Caco-2 (cell line): ENCODE results near the gene SULT2B1. TPM values are rescaled to one million over a fixed set of nuclear protein-coding genes. Genes with fewer than 3 reads are reported as not detected.

Source experiments
- BruUV-seq: library from RNA; stranded (reverse); fragments of 400-500 nt; replicated peaks from 2 replicates; lab custom pipeline; 2021; lab: Mats Ljungman, UMichigan
- CTCF ChIA-PET: fragments of 300-600 bp; sonication (Branson Sonifier 250); formaldehyde crosslinking; loops from one replicate; lab custom pipeline; 2022; ENCODE audit warnings: antibody characterized with exemption; lab: Charles Lee
- POLR2A ChIA-PET: fragments of 300-600 bp; sonication (Branson Sonifier 250); formaldehyde crosslinking; loops from one replicate; lab custom pipeline; 2022; ENCODE audit warnings: antibody characterized with exemption; lab: Charles Lee
- DNase-seq, 2 experiments: peaks; one replicate each; pipeline versions ENCODE4 v3.0.0 to v3.0.0-alpha.2; 2020 to 2022
- H3K27me3 ChIP-seq: replicated peaks from 2 replicates; pipeline ENCODE4 v1.6.0; 2011; ENCODE audit warnings: low read length; ENCODE audit not compliant: control insufficient read depth, insufficient read depth
- H3K36me3 ChIP-seq: 2 replicates; pipeline ENCODE4 v1.5.1; 2011; ENCODE audit warnings: low read length; ENCODE audit not compliant: control insufficient read depth, insufficient read depth
- H3K4me1 ChIP-seq: fragments of 250-450 bp; sonication (Bioruptor Pico); 2 replicates; pipeline ENCODE4 v1.5.1; 2020; ENCODE audit warnings: mild to moderate bottlenecking
- H3K4me3 ChIP-seq: 2 replicates; pipeline ENCODE4 v1.5.1; 2011; ENCODE audit warnings: low read depth, mild to moderate bottlenecking, control low read depth, low read length
- H3K9me3 ChIP-seq: fragments of 250-450 bp; sonication (Bioruptor Pico); 2 replicates; pipeline ENCODE4 v1.5.1; 2020; ENCODE audit warnings: mild to moderate bottlenecking, moderate library complexity
- H3K27ac Mint-ChIP-seq: one replicate; pipeline ENCODE4 v1.8.0; 2022; ENCODE audit warnings: mixed read lengths; ENCODE audit not compliant: unreplicated experiment
- H3K27me3 Mint-ChIP-seq: one replicate; pipeline ENCODE4 v1.8.0; 2022; ENCODE audit warnings: mixed read lengths; ENCODE audit not compliant: insufficient read depth, unreplicated experiment
- H3K36me3 Mint-ChIP-seq: one replicate; pipeline ENCODE4 v1.8.0; 2022; ENCODE audit warnings: mild to moderate bottlenecking, mixed read lengths; ENCODE audit not compliant: insufficient read depth, unreplicated experiment
- H3K4me1 Mint-ChIP-seq: one replicate; pipeline ENCODE4 v1.8.0; 2022; ENCODE audit warnings: low read depth, mixed read lengths; ENCODE audit not compliant: unreplicated experiment
- H3K4me3 Mint-ChIP-seq: one replicate; pipeline ENCODE4 v1.8.0; 2022; ENCODE audit warnings: mild to moderate bottlenecking, moderate library complexity, mixed read lengths; ENCODE audit not compliant: unreplicated experiment
- H3K9me3 Mint-ChIP-seq: one replicate; pipeline ENCODE4 v1.8.0; 2022; ENCODE audit warnings: mixed read lengths; ENCODE audit not compliant: unreplicated experiment
- CTCF ChIP-seq, 2 experiments: fragments of 200-600 bp in 1 of 2; IDR thresholded peaks; 1 replicate in 1 of 2; 2 replicates in 1 of 2; pipeline versions ENCODE4 v1.5.1 to v1.8.0; 2011 to 2022; ENCODE audit warnings: antibody characterized with exemption in 1 of 2, control low read depth in 1 of 2, inconsistent platforms in 1 of 2, low read depth in 1 of 2, low read length in 1 of 2, mild to moderate bottlenecking in 1 of 2, moderate library complexity in 1 of 2; ENCODE audit not compliant: insufficient read depth in 1 of 2, severe bottlenecking in 1 of 2, unreplicated experiment in 1 of 2
- intact Hi-C: fragments of 100-400 bp; cut with micrococcal nuclease; formaldehyde crosslinking; loops from one replicate; pipeline ENCODE4 v1.10.0; 2022; ENCODE audit not compliant: unreplicated experiment
- total RNA-seq: library from RNA; stranded (reverse); gene quantifications from 2 replicates; pipeline ENCODE4 v1.2.3, GENCODE V29; 2022

SULT2B1 gene
- total RNA-seq, 1 experiment from 2014 or later, result 1.4 TPM

- intact Hi-C loops, result no loop called here
- TF ChIP-seq CTCF (IDR thresholded peaks at IDR 0.05; ENCODE audit: insufficient read depth in 1 of 2, low read depth in 1 of 2, low read length in 1 of 2, severe bottlenecking in 1 of 2, unreplicated experiment in 1 of 2), result no peak
- POLR2A ChIA-PET, result no interaction called here
These were observed 77.3 kb downstream of the SULT2B1 start for GRCh38 chr19:48629297-48629598.

DNA sequence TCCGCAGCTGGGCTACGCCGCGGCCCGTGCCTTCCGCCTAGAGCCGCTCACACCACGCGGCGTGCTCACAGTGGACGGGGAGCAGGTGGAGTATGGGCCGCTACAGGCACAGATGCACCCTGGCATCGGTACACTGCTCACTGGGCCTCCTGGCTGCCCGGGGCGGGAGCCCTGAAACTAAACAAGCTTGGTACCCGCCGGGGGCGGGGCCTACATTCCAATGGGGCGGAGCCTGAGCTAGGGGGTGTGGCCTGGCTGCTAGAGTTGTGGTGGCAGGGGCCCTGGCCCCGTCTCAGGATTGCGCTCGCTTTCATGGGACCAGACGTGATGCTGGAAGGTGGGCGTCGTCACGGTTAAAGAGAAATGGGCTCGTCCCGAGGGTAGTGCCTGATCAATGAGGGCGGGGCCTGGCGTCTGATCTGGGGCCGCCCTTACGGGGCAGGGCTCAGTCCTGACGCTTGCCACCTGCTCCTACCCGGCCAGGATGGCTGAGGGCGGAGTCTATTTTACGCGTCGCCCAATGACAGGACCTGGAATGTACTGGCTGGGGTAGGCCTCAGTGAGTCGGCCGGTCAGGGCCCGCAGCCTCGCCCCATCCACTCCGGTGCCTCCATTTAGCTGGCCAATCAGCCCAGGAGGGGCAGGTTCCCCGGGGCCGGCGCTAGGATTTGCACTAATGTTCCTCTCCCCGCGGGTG is 77.8 kb downstream of the SULT2B1 start:
- Histone ChIP-seq H3K36me3 (peaks cover 1% of the 10 kb centered on the region; the same call in 1 of the 2 replicates), H3K4me3 (no peak overlapping the region), H3K9me3 (no peaks in the 10 kb centered on the region), H3K4me1 (peaks cover 70% of the 10 kb centered on the region), H3K27me3 (no peaks in the 10 kb centered on the region)
- peak overlapping the region; percentile 38 for H3K4me3 Mint-ChIP-seq
- no peaks in the 10 kb centered on the region for H3K27me3 Mint-ChIP-seq
- DNase-seq, result peak; percentile 55 to 62
- no TSS peak for BruUV-seq
- intact Hi-C loops, result no loop called here
- peaks cover 95% of the 10 kb centered on the region for H3K36me3 Mint-ChIP-seq
- no peak for TF ChIP-seq CTCF (IDR thresholded peaks at IDR 0.05; ENCODE audit: insufficient read depth in 1 of 2, low read depth in 1 of 2, low read length in 1 of 2, severe bottlenecking in 1 of 2, unreplicated experiment in 1 of 2)
- no peaks in the 10 kb centered on the region for H3K9me3 Mint-ChIP-seq
- POLR2A ChIA-PET, result interaction anchor here (0.6 kb wide), 1 partner anchor 16 kb away, joined by 5 read pairs; the partner anchor contains the start of gene CA11
- CTCF ChIA-PET, result no interaction called here
- H3K27ac Mint-ChIP-seq, result peak overlapping the region; percentile 93
- peaks cover 38% of the 10 kb centered on the region for H3K4me1 Mint-ChIP-seq

More at GRCh38 chr19:48629297-48629598, 77.3 kb downstream of the SULT2B1 start:
- H3K9me3 Mint-ChIP-seq, result no peaks in the 10 kb centered on the region
- peak overlapping the region; percentile 54 for H3K27ac Mint-ChIP-seq
- Histone ChIP-seq H3K27me3 (no peaks in the 10 kb centered on the region), H3K9me3 (no peaks in the 10 kb centered on the region), H3K4me3 (no peak overlapping the region), H3K36me3 (peaks cover 1% of the 10 kb centered on the region; the same call in 1 of the 2 replicates), H3K4me1 (peaks cover 67% of the 10 kb centered on the region)
- CTCF ChIA-PET, result interaction anchor here (0.5 kb wide), 1 partner anchor 17 kb away, joined by 4 read pairs; no protein-coding TSS in a partner anchor
- H3K4me1 Mint-ChIP-seq, result peaks cover 37% of the 10 kb centered on the region
- no peak for DNase-seq
- BruUV-seq, result no TSS peak
- peaks cover 95% of the 10 kb centered on the region for H3K36me3 Mint-ChIP-seq
- no peaks in the 10 kb centered on the region for H3K27me3 Mint-ChIP-seq
- H3K4me3 Mint-ChIP-seq, result no peak overlapping the region

GRCh38 chr19:48630296-48631063 is 78.5 kb downstream of the SULT2B1 start:
- Histone ChIP-seq H3K9me3 (no peaks in the 10 kb centered on the region), H3K4me3 (no peak overlapping the region), H3K36me3 (peaks cover 1% of the 10 kb centered on the region; the same call in 1 of the 2 replicates), H3K27me3 (no peaks in the 10 kb centered on the region), H3K4me1 (peaks cover 69% of the 10 kb centered on the region)
- peaks cover 95% of the 10 kb centered on the region for H3K36me3 Mint-ChIP-seq
- intact Hi-C loops, result no loop called here
- no peaks in the 10 kb centered on the region for H3K9me3 Mint-ChIP-seq
- peak overlapping the region; percentile 38 for H3K4me3 Mint-ChIP-seq
- peak in 1 of 2 experiments; percentile 46 for DNase-seq
- H3K4me1 Mint-ChIP-seq, result peaks cover 31% of the 10 kb centered on the region
- ChIA-PET CTCF (no interaction called here), POLR2A (interaction anchor here (0.6 to 1.1 kb wide), 2 partner anchors 15 to 137 kb away, joined by 3 to 5 read pairs; partner anchors contain the start of gene CA11)
- H3K27ac Mint-ChIP-seq, result peak overlapping the region; percentile 93
- H3K27me3 Mint-ChIP-seq, result no peaks in the 10 kb centered on the region
- no TSS peak for BruUV-seq
- no peak for TF ChIP-seq CTCF (IDR thresholded peaks at IDR 0.05; ENCODE audit: insufficient read depth in 1 of 2, low read depth in 1 of 2, low read length in 1 of 2, severe bottlenecking in 1 of 2, unreplicated experiment in 1 of 2)
